Measurements from ENCODE around the gene SHD. TPM values are rescaled to one million over a fixed set of nuclear protein-coding genes. Genes with fewer than 3 reads are reported as not detected.

SHD gene
- total and polyA plus RNA-seq, 9 of the 15 experiments (the other 6 are each of a cell fraction or from before 2014, with no cell fraction given), result 0.05 to 0.62 (median 0.15) TPM; not detected in 5

- TF ChIP-seq PTRF (tag; IDR thresholded peaks at IDR 0.05) (no peak), KLF10 (CRISPR knock-in tag; IDR thresholded peaks at IDR 0.05) (no peak), CSDE1 (IDR thresholded peaks at IDR 0.05) (no peak), GABPB1 (CRISPR knock-in tag; IDR thresholded peaks at IDR 0.05) (peak; percentile 50; the same call in 1 of the 2 replicates), CHD1 (IDR thresholded peaks at IDR 0.05; ENCODE audit: low read length) (peak; percentile 58), CC2D1A (IDR thresholded peaks at IDR 0.05) (peak; percentile 11; the same call in 1 of the 2 replicates), RBM22 (IDR thresholded peaks at IDR 0.05; ENCODE audit: low read depth, low read length, poor library complexity, severe bottlenecking) (no peak), PKNOX1 (IDR thresholded peaks at IDR 0.05) (no peak), XRCC4 (IDR thresholded peaks at IDR 0.05; ENCODE audit: extremely low read depth, insufficient read depth, insufficient read length) (no peak), ZNF592 (IDR thresholded peaks at IDR 0.05) (no peak), POLR3A (IDR thresholded peaks at IDR 0.05; ENCODE audit: borderline replicate concordance, extremely low read depth, insufficient read depth, insufficient read length) (no peak), ZNF324 (CRISPR knock-in tag; IDR thresholded peaks at IDR 0.05) (no peak), U2AF1 (optimal IDR thresholded peaks at IDR 0.05; ENCODE audit: low read depth, low read length) (no peak), KLF1 (tag; IDR thresholded peaks at IDR 0.05) (no peak), HDAC8 (tag; IDR thresholded peaks at IDR 0.05) (no peak), YBX1 (IDR thresholded peaks at IDR 0.05) (no peak), NEUROD1 (IDR thresholded peaks at IDR 0.05; ENCODE audit: borderline replicate concordance, low read depth, low read length, partially characterized antibody) (peak; percentile 27), TBL1XR1 (IDR thresholded peaks at IDR 0.05; ENCODE audit: low read length in 2 of 2) (no peak), MNT (conservative IDR thresholded peaks at IDR 0.05) (no peak), ZNF316 (IDR thresholded peaks at IDR 0.05) (no peak), PHB2 (IDR thresholded peaks at IDR 0.05; ENCODE audit: low read depth) (no peak), GTF2A2 (tag; IDR thresholded peaks at IDR 0.05) (no peak), KHSRP (IDR thresholded peaks at IDR 0.05) (no peak), NR4A1 (CRISPR knock-in tag; IDR thresholded peaks at IDR 0.05) (no peak), NR4A1 (tag; IDR thresholded peaks at IDR 0.05) (no peak), ZNF436 (CRISPR knock-in tag; IDR thresholded peaks at IDR 0.05) (no peak)
Observed at GRCh38 chr19:4326837-4327251, 47.8 kb downstream of the SHD start (continued).
